Activated CD4-positive, alpha-beta T cell treated with anti-CD3 and anti-CD28 coated beads, Interleukin-2, Interleukin-4, amounts not matched to agents 100 ng/mL and 50 ng/mL, durations not matched to agents 16 hours and 8 hours (primary cell): ENCODE measurements around the gene DR1.
A peak's percentile ranks its signal among the peaks of the same experiment; 100 is the strongest.

Source experiments
- DNase-seq: peaks from one replicate; pipeline ENCODE4 v3.0.0-alpha.2; 2020; ENCODE audit warnings: low spot score

Gene DR1

DNA sequence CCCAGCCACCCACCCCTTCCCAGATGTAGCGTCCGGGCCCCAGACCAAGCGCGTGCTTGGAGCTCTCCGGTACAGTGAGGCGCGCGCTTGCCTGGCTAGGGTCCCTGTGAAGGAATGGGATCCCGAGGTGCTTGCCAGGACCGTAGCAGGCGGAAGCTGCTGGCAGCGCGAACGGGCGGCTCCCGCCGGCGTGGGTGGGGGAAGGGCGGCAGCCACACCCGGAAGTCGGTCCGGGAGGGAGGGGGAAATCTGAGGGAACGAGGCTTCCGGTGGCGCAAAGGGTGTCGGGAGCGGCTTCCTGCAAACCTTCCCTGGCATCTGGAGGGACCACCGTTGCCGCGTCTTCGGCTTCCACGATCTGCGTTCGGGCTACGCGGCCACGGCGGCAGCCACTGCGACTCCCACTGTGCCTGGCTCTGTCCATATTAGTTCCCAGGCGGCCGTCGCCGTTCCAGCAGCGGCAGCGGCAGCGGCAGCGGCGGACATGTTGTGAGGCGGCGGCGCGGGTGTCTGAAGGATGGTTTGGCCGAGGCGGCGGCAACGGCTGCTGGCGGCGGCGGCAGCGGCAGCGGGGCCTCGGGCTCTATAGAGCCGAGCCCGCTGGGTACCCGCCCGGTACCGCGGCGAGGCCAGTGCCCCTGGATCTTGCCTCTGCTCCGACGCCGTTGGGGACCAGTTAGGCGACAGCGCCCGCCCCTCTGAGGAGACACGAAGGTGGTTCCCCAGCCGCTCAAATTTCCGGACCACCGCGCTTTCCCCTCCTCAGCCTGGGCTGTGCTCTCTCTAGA lies at the start of gene DR1:
Gene DR1, plus strand, starts transcription at position 275 of the 788 bp plus-strand sequence. CDS start 739 bp downstream, outside the sequence.
- DNase-seq = peak; percentile 94

DNA sequence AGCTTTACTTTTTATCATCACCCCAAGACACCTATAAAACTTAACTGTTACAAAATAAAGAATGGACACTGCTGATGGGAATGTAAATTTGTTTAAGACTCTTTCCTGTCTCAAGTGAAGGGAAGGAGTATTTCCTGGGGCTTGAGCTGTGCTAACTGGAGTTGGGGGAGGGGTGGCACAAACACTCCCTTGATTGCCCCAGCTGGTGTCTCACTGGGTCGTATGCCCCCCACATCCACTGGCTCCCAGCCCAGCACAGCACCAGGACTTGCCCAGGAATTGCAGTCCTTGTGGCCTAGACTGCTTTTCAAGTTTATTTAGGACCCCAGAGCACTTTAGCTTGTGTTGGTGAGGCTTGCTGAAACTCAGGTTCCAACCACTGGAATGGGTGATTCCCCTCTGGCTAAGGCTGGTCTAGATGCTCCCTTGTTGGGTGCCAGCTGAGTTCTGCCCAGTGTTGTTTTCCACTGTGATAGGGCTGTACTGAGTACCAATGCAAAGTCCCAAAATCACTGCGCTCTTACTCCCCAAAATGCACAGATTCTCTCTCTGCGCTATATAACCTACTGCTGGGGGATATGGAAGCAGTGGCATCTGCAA lies 49.1 kb upstream of the DR1 start:
- DNase-seq = no peak

DNA sequence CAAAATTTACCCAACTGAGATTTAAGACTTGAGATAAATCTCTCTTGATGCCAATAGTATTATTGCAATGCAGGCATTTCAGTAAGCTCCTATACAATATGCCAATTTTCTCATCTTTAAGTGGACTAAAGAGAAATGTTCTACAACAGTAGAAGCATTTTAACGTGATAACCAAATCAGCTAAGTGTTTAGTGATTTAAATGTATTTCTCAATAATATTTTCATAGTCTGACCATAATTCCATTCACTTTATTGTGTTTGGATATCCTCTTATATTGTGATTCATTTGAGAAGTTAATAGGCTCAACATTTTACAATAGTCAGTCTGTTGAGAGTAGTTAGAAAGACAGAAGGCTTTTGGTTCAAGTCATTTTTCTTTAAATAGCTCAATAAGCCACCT lies 44.6 kb upstream of the DR1 start:
- DNase-seq = no peak

DNA sequence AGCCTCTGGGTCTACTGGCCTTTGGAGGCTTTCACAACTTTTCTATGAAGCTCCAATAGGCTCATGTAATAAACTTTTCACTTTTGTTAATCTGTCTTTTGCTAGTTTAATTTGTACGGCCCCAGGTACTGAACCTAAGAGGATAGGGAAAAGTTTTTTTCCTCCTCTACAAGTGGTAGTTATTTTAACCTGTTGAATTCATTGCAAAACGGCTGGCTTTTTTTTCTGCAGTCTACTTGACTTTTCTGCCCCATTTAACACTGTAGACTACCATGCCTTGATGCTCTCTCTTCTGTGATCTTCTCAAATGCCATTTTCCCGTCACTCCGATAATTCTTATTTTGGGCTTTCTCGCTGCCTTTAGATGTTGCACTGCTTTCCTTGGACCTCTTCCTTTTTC lies 43.6 kb upstream of the DR1 start:
- DNase-seq = no peak

DNA sequence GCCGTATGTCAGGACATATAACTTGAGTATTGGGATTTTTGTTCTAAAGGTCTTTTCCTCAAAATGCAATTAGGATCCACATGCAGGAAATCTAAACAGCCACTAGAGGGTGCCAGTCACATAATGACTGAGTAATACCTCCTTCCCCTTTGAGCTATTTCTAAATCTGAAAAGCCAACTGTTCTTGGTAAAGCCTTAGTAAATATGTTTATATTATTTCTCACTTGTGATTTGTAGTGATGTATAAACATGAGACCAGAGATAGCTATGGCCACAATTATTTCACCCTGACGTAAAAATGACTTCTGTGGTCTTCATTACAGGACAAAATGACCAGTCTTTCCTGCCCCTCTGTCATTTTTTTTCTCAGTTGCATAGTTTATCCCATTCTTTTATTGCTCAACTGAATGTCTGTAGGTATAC lies 41.0 kb upstream of the DR1 start:
- DNase-seq = peak; percentile 65

DNA sequence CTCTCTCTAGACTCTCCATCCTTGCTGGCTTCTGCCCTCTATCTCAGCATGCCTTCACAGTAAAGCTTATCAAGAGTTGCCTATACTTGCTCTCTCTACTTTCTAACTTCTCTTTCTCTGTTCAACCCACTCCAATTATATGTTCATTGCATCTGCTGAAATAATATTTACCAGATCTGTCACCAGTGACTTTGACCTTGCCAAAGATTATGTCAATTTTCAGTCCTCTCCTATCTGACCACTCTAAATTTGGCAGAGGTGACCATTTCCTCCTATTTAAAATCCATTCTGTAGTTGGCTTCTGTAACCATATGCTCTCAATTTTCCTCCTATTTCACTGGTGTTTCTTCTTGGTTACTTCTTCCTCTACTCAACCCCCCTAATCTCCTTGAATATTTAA lies 38.8 kb upstream of the DR1 start:
- no peak for DNase-seq

DNA sequence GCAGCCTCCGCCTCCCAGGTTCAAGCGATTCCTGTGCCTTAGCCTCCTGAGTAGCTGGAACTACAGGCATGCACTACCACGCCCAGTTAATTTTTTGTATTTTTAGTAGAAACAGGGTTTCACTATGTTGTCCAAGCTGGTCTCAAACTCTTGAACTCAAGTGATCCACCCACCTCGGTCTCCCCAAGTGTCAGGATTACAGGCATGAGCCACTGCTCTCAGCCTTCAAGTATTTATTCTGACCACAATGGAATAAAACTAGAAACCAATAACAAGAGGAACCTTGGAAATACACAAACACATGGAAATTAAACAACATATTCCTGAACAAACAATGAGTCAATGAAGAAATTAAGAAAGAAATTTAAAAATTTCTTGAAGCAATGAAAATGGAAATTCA lies 32.7 kb upstream of the DR1 start:
- no peak for DNase-seq

DNA sequence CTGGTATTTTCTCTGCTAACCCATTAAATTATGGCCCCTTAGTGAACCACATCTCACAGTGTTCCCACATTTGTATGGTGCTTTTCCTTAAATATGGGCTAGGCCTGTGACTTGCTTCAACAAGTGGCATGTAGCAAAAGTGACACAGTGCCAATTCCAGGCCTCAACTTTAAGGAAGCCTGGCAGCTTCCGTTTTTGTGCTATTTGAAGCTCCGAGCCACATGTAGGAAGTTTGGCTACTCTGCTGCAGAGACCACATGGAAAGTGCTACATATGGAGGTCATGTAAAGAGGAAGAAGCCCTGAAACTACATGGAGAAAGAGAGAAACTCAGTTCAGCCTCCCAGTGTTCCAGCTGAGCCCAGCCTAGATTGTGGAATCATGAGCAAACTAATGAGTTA lies 28.5 kb upstream of the DR1 start:
- DNase-seq = no peak

DNA sequence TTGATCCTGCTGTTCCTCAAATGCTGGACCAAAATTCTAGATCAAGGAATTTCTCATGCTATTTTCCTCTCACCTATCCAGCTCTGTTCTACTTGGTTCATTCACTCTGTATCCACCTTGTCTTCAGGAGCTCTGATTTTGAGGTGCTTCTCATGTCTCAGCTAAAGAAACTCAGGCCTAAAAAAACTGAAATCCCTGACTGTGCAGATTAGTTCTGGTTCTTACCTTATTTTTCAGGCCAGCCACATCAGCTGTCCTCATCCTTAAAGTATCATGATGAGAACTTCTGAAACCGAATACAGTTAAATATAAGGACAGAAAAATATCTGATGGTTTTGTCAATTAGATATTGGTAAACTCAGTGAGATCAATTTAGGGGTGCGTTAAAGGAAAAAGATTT lies 27.8 kb upstream of the DR1 start:
- no peak for DNase-seq

DNA sequence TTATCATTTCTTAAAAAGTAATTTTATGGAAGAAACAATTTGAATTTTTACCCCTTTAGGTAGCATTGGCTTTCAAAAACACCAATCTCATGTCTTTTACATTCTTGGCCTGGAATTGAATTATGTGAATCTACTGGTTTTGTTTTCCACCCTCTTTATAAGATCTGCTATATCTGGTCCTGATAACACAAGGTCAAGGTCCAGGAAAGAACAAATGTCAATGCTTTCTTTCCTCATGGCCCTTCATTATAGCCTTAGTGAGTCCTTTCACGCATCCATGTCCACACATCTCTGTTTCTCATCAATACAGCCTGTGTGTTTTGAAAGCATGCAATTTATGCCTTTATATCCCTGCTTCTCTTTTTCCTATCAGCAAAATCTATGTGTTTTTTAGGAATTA lies 24.0 kb upstream of the DR1 start:
- no peak for DNase-seq

DNA sequence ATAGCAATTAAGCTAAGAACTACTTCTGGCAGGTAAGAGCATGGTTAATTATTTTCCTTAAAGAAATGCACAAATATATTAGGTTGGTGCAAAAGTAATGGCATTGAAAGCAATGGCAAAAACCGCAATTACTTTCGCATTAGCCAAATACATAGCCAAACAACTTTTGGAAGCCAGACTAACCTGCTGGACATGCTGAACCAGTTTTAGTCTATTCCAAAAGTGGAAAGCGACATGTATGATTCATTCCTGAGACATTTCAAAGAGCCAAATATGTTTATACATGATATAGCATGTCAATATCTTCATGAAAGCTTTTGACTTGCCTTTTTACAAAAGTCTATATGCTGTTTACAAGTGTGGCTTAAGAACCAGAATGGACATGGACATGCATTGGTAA lies 23.4 kb upstream of the DR1 start:
- no peak for DNase-seq

DNA sequence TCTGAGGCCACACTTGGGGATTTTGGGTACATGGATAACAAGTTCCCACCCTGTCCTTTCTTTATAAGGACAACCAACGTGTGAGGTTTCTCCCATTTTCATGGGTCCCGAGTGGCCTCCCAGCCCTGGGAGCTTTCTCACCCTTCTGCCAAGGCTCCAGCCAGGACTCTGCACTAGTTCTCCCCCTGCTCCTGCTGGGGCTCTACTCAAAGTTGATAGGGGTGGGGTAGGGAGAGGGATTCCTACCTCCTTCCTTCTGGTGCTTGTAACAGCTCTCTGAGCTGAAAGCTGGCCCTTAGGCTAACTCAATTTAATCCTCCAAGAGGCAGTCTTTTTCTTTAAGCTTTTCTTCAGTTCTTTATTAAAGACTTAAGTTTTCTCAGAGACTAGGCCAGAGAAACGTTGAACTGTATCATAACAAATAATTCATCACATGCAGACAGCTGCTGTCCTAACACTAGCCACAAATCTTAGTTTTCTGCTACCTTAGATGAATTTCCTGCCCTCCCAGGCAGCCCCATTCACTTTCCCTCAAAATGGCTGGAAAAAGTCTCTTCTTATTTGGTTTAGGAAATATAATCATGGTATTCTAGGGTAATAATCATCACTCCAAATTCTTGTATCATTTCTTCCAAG lies 22.4 kb upstream of the DR1 start:
- no peak for DNase-seq

DNA sequence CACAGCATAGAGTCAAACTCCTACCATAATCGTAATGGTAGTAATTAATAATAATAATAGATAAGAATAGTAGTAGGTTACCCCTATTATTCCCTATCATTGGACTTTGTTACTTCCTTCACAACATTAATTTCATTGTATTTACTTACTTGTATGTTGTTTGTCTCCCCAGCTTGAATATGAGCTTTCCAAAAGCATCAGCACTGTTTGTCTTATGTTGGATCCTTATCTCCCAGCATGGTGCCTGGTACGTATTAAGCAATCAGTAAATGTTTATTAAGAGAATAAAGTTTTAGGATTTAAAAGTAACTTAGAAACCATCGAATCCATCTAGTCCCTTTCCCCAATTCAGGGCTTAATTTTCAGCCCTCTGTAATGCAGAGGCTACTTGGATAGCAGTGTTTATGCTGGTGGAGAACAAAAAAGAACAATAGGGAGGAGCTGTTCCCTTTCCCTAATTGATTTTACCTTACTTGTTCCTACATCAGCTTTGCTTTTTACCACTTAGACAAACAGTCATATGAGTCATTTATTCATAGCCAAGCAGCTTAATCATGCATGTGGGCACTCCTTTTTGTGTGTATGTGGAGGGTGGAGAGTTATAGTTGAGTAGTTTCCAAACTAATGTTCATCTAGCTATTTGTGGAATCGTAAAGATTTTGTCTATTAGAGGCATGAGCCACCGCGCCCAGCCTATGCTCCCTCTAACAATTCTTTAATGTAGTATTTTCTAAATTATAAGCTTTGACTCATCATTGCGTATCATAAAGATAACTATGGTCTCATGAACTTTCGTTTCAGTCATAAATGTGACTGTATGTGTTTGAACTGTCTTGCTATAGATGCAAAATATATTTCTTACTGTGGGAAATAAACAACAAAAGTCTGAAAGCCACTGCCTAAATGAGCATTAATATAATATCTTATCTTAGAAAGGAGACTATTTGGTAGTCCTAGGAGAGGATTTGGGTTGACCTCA lies 20.9 kb upstream of the DR1 start:
- DNase-seq = no peak

DNA sequence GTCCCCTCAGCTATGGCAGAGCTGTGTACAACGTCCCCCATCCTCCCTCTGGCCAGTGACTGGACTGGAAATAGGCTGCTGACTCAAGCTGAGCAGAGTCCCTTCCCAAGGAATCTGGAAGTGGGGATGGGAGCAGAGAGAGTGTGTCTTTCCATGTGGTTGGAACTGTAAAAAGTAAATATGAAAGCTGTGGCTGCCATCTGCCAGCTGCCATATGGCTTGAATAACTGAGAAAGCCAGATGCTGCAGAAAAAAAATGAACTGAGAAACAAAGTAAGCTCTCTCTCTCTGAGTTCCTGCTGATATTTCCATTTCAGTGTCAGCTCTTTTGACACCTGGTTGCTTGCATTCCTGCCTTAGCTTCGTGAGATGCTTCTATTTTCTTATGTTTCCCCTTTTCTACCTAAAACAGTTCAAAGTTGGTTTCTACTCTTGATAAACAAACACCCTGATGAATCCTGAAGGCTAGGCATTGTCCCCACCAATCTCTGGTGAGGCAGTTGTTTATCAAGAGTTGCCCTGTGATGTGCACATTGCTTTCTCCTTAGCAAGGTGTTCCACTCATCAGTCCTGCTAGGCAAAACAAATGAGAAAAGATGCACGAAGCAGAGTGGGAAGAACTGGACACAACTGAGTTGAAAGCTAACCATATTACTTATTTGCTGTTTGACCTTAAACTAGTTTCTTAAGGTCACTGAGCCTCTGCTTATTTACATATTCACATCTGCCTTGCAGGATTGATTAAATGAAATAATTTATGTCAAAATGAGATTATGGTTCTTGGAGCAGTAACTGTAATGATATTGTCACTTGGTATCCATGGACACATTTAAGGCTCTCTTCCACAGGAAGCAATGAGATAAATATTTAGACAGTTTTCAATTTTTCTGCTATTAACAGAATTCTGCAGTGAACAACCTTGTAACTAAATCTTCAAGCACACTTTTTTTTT lies 16.6 kb upstream of the DR1 start:
- no peak for DNase-seq

DNA sequence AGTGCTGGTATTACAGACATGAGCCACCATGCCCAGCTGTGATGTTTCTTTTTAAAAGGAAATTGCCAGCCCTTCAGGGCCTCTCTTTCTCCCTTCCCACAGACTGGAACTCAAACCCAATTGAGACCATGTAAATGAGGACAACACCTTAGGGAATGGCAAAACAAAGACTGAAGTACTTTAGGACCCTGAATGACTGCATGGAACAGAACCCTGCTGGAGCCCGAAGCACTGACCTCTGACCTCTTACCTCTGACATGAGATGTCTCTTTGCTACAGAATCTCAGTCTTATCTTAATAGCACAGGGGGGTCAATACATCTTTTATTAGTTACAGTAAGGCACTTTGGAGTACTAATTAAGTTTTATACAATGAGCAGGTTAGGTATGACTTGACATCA lies 15.5 kb upstream of the DR1 start:
- DNase-seq = no peak

DNA sequence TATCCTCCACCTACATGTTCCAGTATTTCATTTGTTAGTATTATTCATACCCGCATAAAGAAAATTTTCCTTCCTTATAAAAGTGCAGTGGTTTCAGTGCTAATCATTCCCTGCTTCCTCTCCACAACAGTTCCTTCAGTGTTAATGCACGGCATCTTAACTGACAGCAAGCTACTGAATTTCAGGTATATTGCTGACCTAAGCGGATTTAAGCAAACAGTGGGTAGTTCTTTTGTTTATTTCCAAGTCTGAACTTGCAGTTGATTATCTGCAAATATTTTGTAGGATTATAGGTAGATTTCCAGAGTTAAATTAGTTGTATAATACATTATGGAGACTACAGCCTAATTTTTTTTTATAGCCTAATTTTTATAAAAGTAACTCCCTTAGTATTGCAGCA lies 15.1 kb upstream of the DR1 start:
- DNase-seq = no peak

DNA sequence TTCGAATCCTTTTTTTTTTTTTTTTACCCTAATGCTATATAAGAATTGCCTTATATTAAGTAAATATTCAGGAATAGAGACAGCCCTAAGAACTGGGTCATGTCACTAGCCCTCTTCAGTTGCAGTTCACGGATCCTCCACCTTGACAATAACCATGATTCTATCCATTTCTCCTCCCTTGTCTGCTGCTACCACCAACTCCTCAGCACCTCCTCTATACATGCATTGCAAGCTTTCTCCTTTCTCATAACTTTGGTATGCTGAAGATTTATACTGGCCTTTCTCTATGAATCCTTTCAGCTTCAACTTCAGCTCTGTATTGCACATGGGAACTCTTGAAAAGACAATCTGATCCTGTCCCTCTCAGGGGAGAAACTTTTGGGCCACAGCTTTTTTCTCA lies 14.3 kb upstream of the DR1 start:
- no peak for DNase-seq

DNA sequence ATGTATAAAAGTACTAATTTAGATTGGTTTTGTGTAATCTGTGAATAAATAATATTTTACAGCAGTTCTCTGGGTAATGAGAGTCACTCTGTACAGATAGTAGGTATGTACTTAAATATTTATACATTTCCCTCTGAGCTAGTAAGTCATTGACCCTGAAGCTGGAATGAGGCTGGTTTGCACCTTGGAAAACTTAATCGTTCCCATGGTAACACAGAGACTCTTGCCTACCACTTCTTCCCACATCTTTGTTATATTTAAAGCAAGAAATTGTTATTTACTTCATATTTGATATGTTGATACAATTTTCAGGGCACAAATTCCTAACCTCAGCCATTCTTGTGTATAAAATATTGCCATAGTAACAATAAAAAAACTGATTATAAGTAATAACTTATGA lies 13.3 kb upstream of the DR1 start:
- DNase-seq = no peak

DNA sequence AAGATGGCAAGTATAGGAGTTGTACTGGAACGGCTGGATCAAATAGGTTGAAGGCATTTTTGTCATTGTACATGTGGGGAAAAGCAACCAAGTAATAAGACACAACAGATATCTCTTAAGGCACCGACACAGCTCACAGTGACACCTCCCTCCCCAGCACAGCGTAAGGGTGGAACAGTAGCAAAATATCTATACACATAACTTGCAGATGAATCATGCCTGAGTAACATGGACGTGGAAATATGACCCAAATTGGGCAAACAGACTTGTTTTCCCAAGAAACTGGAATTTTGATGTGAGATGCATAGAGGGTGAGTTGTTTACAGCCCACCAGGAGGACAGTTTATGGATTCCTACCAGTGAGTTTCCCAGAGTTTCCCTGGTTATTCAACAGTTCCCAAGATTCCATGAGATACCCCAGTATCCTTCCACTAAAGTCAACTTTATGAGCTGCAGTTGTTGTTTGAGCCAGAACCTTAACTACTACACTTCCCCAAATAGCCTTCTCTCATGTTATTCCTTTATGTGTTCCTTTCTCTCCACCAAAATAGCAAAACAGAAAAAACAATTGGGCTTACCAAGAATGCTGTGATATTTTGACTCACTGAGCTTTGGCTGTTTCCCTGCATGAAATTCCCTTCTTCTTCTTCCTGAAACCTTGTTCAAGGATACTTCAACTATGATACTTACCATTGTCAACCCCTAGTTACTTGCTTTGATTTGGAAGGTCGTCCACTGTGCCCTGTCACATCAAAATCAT lies 7.1 kb upstream of the DR1 start:
- DNase-seq = no peak

DNA sequence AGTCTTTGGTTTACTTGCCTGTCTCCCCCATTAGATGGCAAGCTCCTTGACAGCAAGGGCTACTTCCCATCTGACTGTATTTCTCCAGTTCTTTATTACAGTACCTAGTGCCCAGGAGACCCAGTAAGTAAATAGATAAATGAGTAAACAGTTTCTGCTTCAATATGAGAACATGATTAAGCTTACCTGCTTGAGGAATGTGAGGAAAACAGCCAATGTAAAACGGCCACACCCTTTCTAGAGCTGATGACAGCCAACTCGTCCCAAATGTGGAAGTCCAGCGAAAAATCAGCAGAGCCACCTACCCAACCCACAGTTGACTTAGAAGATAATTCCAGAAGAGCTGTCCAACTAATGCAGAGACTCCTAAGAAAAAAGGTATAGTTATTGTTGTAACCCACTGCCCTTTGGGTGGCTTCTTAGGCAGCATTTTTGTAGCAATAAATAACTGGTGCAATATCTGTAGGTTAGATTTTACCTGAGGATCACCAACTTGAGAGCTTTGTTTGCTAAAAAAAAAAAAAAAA lies 6.5 kb upstream of the DR1 start:
- no peak for DNase-seq
